ENCODE measurements around the gene PPP2R5A. TPM values are rescaled to one million over a fixed set of nuclear protein-coding genes. Genes with fewer than 3 reads are reported as not detected.
A peak's percentile ranks its signal among the peaks of the same experiment; 100 is the strongest.

The PPP2R5A gene
- total RNA-seq, 4 donors from 2014 or later, result 62.7 to 81.5 (median 70.1) TPM

DNA sequence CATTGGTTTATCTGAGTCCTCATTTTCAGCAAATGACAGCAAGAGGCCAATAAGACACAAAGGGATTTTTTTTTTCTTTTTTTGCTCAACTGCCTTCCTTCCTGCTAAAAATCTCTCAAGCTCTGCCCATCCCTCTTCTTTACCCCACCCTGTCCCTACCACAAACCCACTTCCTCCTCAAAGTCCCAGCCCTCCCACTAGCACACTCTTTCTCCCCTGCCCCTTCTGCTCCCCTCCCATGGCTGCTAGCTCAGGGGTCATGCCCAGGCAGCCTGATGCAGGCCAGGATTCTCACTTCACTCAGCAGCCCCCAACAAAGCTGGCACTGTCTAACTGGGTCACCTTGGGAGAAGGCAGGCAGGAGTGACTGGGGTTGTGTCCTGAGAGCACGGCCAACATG is 28.8 kb upstream of the PPP2R5A start:
- peaks cover 0 to 14% of the 10 kb centered on the region in 2 donors for H3K4me1 ChIP-seq
- no peak overlapping the region for H3K4me3 ChIP-seq (replicated peaks in 1 of 3)
- no peak for TF ChIP-seq POLR2A (IDR thresholded peaks at IDR 0.05)
- TF ChIP-seq, protein P1, sequence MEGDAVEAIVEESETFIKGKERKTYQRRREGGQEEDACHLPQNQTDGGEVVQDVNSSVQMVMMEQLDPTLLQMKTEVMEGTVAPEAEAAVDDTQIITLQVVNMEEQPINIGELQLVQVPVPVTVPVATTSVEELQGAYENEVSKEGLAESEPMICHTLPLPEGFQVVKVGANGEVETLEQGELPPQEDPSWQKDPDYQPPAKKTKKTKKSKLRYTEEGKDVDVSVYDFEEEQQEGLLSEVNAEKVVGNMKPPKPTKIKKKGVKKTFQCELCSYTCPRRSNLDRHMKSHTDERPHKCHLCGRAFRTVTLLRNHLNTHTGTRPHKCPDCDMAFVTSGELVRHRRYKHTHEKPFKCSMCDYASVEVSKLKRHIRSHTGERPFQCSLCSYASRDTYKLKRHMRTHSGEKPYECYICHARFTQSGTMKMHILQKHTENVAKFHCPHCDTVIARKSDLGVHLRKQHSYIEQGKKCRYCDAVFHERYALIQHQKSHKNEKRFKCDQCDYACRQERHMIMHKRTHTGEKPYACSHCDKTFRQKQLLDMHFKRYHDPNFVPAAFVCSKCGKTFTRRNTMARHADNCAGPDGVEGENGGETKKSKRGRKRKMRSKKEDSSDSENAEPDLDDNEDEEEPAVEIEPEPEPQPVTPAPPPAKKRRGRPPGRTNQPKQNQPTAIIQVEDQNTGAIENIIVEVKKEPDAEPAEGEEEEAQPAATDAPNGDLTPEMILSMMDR (IDR thresholded peaks at IDR 0.05), result no peak
- no peaks in the 10 kb centered on the region for H3K27me3 ChIP-seq
- intact Hi-C loops (cut with DNase I), result no loop called here
- H3K27ac ChIP-seq, result peak overlapping the region in 2 of 3 donors; percentile 15 to 61
- DNase-seq, result no peak
- H3K36me3 ChIP-seq, result no peaks in the 10 kb centered on the region
- no peaks in the 10 kb centered on the region for H3K9me3 ChIP-seq
- WGBS, 2 donors, result 80 to 100% methylated on average over 1 of the region's 1 CpG

DNA sequence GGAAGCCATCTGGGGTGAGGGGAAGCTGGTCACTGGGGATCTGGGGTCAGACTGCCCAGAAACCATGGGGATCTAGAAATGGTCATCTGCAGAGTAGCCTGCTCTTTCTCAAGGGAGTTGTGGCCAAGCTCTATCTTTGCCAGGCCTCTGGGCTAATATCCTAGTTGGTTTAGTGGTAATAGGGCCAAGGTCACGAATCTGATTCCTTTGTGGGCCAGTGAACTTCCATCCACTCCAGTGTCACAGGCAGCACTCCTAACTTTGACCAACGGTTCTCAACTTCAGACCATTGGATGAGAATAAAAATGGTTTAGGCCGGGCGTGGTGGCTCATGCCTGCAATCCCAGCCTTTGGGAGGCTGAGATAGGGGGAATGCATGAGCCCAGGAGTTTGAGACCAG is 28.1 kb upstream of the PPP2R5A start:
- no peak for DNase-seq
- peaks cover 0 to 14% of the 10 kb centered on the region in 2 donors for H3K4me1 ChIP-seq
- H3K4me3 ChIP-seq (replicated peaks in 1 of 3), result no peak overlapping the region
- no peaks in the 10 kb centered on the region for H3K27me3 ChIP-seq
- no peak overlapping the region for H3K27ac ChIP-seq
- intact Hi-C loops (cut with DNase I), result no loop called here
- WGBS, 2 donors, result 95 to 100% methylated on average over 4 of the region's 4 CpGs
- no peaks in the 10 kb centered on the region for H3K36me3 ChIP-seq
- no peaks in the 10 kb centered on the region for H3K9me3 ChIP-seq
- TF ChIP-seq, protein P1 (IDR thresholded peaks at IDR 0.05), result no peak
- no peak for TF ChIP-seq POLR2A (IDR thresholded peaks at IDR 0.05)

DNA sequence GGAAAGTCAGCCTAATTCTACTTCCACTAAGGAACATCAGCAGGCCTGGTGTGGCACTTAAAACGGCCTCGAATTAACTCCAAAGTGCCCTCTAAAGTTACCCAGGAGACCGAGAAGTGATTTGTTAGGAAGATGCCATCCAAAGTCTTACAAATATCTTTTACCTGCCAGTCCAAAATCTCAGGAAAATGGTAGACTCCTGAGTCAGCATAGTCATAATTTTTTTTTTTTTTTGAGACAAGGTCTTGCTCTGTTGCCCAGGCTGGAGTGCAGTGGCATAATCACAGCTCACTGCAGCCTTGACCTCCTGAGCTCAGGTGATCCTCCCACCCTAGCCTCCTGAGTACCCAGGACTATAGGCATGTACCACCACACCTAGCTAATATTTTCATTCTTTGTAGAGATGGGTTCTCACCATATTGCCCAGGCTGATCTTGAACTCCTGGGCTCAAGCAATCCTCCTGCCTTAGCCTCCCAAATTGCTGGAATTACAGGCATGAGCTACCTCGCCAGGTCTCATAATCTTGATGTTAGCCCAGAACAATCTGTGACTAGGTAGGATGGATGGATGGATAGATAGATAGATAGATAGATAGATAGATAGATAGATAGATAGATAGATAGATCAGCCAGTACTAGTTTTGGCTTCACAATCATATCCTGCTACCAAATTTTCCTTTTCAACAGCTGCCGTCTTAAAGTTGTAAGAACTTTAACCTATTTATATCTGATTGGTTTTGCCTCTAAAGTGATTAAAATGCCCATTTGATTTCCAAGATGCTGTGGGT is 25.3 kb upstream of the PPP2R5A start:
- H3K27ac ChIP-seq, result no peak overlapping the region
- no peak for TF ChIP-seq POLR2A (IDR thresholded peaks at IDR 0.05)
- TF ChIP-seq, protein P1 (IDR thresholded peaks at IDR 0.05), result no peak
- 88 to 91% methylated on average over 5 of the region's 5 CpGs for WGBS, 2 donors
- intact Hi-C loops (cut with DNase I), result no loop called here
- H3K4me3 ChIP-seq (replicated peaks in 1 of 3), result no peak overlapping the region
- no peaks in the 10 kb centered on the region for H3K27me3 ChIP-seq
- no peaks in the 10 kb centered on the region for H3K36me3 ChIP-seq
- H3K9me3 ChIP-seq, result no peaks in the 10 kb centered on the region
- DNase-seq, result no peak
- H3K4me1 ChIP-seq, result peaks cover 0 to 14% of the 10 kb centered on the region in 2 donors

DNA sequence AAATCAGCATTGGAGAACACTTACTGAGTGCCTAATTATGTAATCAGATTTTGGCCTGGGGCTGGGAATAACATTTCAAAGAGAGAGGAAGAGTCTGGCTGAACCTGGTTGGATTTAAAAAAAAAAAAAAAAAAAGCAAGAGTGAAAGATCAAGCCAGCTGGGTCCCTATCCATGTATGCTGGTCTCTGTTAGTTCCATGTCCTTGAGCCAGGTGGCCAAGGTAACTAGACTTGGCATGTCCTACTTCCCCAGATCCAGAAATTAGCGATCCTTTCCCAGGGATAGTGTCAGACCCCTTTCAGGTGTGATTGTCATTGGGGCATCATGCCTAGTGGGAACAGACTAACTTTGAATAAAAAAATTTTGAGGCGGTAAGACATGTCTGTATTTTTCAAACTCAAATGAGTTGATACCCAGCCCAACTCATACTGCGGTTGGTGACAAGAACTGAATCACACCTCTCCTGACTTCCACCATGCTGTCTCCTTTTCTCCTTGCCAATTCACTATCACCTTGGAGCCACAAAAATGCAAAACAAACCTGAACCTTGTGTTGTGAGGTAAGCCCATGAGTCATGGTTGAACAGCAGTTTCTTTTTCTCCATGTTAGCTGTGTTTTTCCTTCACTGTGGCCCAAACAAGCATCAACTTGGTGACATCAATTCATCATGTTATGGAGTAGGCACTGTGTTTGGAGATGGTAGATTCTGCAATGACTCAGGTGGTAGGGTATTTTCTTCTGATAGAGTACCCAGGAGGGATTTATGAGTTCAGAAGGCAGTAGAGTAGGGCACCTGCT is 24.5 kb upstream of the PPP2R5A start:
- H3K27me3 ChIP-seq, result no peaks in the 10 kb centered on the region
- WGBS, 2 donors, result 96 to 99% methylated on average over 3 of the region's 3 CpGs
- TF ChIP-seq POLR2A (IDR thresholded peaks at IDR 0.05), result no peak
- TF ChIP-seq, protein P1 (IDR thresholded peaks at IDR 0.05), result no peak
- H3K4me1 ChIP-seq, result peaks cover 0 to 10% of the 10 kb centered on the region in 2 donors
- no peaks in the 10 kb centered on the region for H3K9me3 ChIP-seq
- no peak overlapping the region for H3K27ac ChIP-seq
- no peak overlapping the region for H3K4me3 ChIP-seq (replicated peaks in 1 of 3)
- no peak for DNase-seq
- intact Hi-C loops (cut with DNase I), result no loop called here
- no peaks in the 10 kb centered on the region for H3K36me3 ChIP-seq
